Heart left ventricle (tissue), 13 donors: ENCODE data around the gene GJB4.

Experiments
- CTCF ChIP-seq, 12 donors: fragments of 200-600 bp; sonication (generic) in 4 of 12; IDR thresholded peaks; one replicate each; pipeline versions ENCODE4 v1.5.0 to v1.8.0; 2018 to 2022; ENCODE audit warnings: antibody characterized with exemption in 12 of 12, mild to moderate bottlenecking in 5 of 12
- POLR2A ChIP-seq, 2 donors: fragments of 450-650 bp; IDR thresholded peaks; one replicate each; pipeline ENCODE4 v1.6.1; 2017; ENCODE audit warnings: antibody characterized with exemption in 2 of 2, mild to moderate bottlenecking in 2 of 2, moderate library complexity in 2 of 2
- donor health status: ischemic (EF 13 %, LVEDD 7.1; RV severe dilation, severe dysfunction).
- donor health status: DM: no; HTN: yes; CAD: no.
- donor health status: DM: no; HTN: no; CAD: no.
- donor health status: ischemic (EF 25% LVEDD 6.9; RV normal size, moderate dysfunction).
- donor health status: ischemic (EF 25% LVEDD 5.7; RV mildly dilated, moderate dysfunction).
- donor health status: ischemic (EF 35%, LVEDD 5.7; RV mildly dilated, moderate dysfunction).
- donor health status: nonischemic (EF 11% LVEDD 7.7; RV severe dilation, severe dysfunction).
- donor health status: DM: yes; HTN: yes; CAD: no.
- donor health status: PGD.
- donor health status: ischemic (EF 29% LVEDD 5.4; RV normal size, mild dysfunction).
- donor health status: nonischemic (EF 23%, LVEDD 6.1; RV moderate dilation, normal function).

GRCh38 chr1:34779005-34779404 lies 19.5 kb downstream of the GJB4 start:
- TF ChIP-seq CTCF (IDR thresholded peaks at IDR 0.05): no peak
- no peak for TF ChIP-seq POLR2A (IDR thresholded peaks at IDR 0.05)
